Caco-2 (cell line): ENCODE measurements around the gene ZNF565. TPM values are rescaled to one million over a fixed set of nuclear protein-coding genes. Genes with fewer than 3 reads are reported as not detected.

ENCODE experiments used
- BruUV-seq: library from RNA; stranded (reverse); fragments of 400-500 nt; replicated peaks from 2 replicates; lab custom pipeline; 2021; lab: Mats Ljungman, UMichigan
- CTCF ChIA-PET: fragments of 300-600 bp; sonication (Branson Sonifier 250); formaldehyde crosslinking; loops from one replicate; lab custom pipeline; 2022; ENCODE audit warnings: antibody characterized with exemption; lab: Charles Lee
- POLR2A ChIA-PET: fragments of 300-600 bp; sonication (Branson Sonifier 250); formaldehyde crosslinking; loops from one replicate; lab custom pipeline; 2022; ENCODE audit warnings: antibody characterized with exemption; lab: Charles Lee
- DNase-seq, 2 experiments: peaks; one replicate each; pipeline versions ENCODE4 v3.0.0 to v3.0.0-alpha.2; 2020 to 2022
- H3K27me3 ChIP-seq: replicated peaks from 2 replicates; pipeline ENCODE4 v1.6.0; 2011; ENCODE audit warnings: low read length; ENCODE audit not compliant: control insufficient read depth, insufficient read depth
- H3K36me3 ChIP-seq: 2 replicates; pipeline ENCODE4 v1.5.1; 2011; ENCODE audit warnings: low read length; ENCODE audit not compliant: control insufficient read depth, insufficient read depth
- H3K4me1 ChIP-seq: fragments of 250-450 bp; sonication (Bioruptor Pico); 2 replicates; pipeline ENCODE4 v1.5.1; 2020; ENCODE audit warnings: mild to moderate bottlenecking
- H3K4me3 ChIP-seq: 2 replicates; pipeline ENCODE4 v1.5.1; 2011; ENCODE audit warnings: low read depth, mild to moderate bottlenecking, control low read depth, low read length
- H3K9me3 ChIP-seq: fragments of 250-450 bp; sonication (Bioruptor Pico); 2 replicates; pipeline ENCODE4 v1.5.1; 2020; ENCODE audit warnings: mild to moderate bottlenecking, moderate library complexity
- H3K27ac Mint-ChIP-seq: one replicate; pipeline ENCODE4 v1.8.0; 2022; ENCODE audit warnings: mixed read lengths; ENCODE audit not compliant: unreplicated experiment
- H3K27me3 Mint-ChIP-seq: one replicate; pipeline ENCODE4 v1.8.0; 2022; ENCODE audit warnings: mixed read lengths; ENCODE audit not compliant: insufficient read depth, unreplicated experiment
- H3K36me3 Mint-ChIP-seq: one replicate; pipeline ENCODE4 v1.8.0; 2022; ENCODE audit warnings: mild to moderate bottlenecking, mixed read lengths; ENCODE audit not compliant: insufficient read depth, unreplicated experiment
- H3K4me1 Mint-ChIP-seq: one replicate; pipeline ENCODE4 v1.8.0; 2022; ENCODE audit warnings: low read depth, mixed read lengths; ENCODE audit not compliant: unreplicated experiment
- H3K4me3 Mint-ChIP-seq: one replicate; pipeline ENCODE4 v1.8.0; 2022; ENCODE audit warnings: mild to moderate bottlenecking, moderate library complexity, mixed read lengths; ENCODE audit not compliant: unreplicated experiment
- H3K9me3 Mint-ChIP-seq: one replicate; pipeline ENCODE4 v1.8.0; 2022; ENCODE audit warnings: mixed read lengths; ENCODE audit not compliant: unreplicated experiment
- intact Hi-C: fragments of 100-400 bp; cut with micrococcal nuclease; formaldehyde crosslinking; loops from one replicate; pipeline ENCODE4 v1.10.0; 2022; ENCODE audit not compliant: unreplicated experiment
- total RNA-seq: library from RNA; stranded (reverse); gene quantifications from 2 replicates; pipeline ENCODE4 v1.2.3, GENCODE V29; 2022
- TF ChIP-seq, protein P1 (sequence below), 2 experiments: fragments of 200-600 bp in 1 of 2; IDR thresholded peaks; 1 replicate in 1 of 2; 2 replicates in 1 of 2; pipeline versions ENCODE4 v1.5.1 to v1.8.0; 2011 to 2022; ENCODE audit warnings: antibody characterized with exemption in 1 of 2, control low read depth in 1 of 2, inconsistent platforms in 1 of 2, low read depth in 1 of 2, low read length in 1 of 2, mild to moderate bottlenecking in 1 of 2, moderate library complexity in 1 of 2; ENCODE audit not compliant: insufficient read depth in 1 of 2, severe bottlenecking in 1 of 2, unreplicated experiment in 1 of 2

The ZNF565 gene
- total RNA-seq, 1 experiment from 2014 or later, result 3.8 TPM

GRCh38 chr19:36152019-36152351 is 62.5 kb downstream of the ZNF565 start:
- Mint-ChIP-seq H3K27ac (no peak overlapping the region), H3K36me3 (peaks cover 64% of the 10 kb centered on the region), H3K4me3 (no peak overlapping the region), H3K4me1 (peaks cover 10% of the 10 kb centered on the region), H3K9me3 (no peaks in the 10 kb centered on the region), H3K27me3 (no peaks in the 10 kb centered on the region)
- no peak for DNase-seq
- TF ChIP-seq, protein P1, sequence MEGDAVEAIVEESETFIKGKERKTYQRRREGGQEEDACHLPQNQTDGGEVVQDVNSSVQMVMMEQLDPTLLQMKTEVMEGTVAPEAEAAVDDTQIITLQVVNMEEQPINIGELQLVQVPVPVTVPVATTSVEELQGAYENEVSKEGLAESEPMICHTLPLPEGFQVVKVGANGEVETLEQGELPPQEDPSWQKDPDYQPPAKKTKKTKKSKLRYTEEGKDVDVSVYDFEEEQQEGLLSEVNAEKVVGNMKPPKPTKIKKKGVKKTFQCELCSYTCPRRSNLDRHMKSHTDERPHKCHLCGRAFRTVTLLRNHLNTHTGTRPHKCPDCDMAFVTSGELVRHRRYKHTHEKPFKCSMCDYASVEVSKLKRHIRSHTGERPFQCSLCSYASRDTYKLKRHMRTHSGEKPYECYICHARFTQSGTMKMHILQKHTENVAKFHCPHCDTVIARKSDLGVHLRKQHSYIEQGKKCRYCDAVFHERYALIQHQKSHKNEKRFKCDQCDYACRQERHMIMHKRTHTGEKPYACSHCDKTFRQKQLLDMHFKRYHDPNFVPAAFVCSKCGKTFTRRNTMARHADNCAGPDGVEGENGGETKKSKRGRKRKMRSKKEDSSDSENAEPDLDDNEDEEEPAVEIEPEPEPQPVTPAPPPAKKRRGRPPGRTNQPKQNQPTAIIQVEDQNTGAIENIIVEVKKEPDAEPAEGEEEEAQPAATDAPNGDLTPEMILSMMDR (IDR thresholded peaks at IDR 0.05; ENCODE audit: insufficient read depth in 1 of 2, low read depth in 1 of 2, low read length in 1 of 2, severe bottlenecking in 1 of 2, unreplicated experiment in 1 of 2), result no peak
- Histone ChIP-seq H3K4me1 (no peaks in the 10 kb centered on the region), H3K9me3 (no peaks in the 10 kb centered on the region), H3K4me3 (no peak overlapping the region), H3K27me3 (no peaks in the 10 kb centered on the region), H3K36me3 (peaks cover 3% of the 10 kb centered on the region)
- ChIA-PET POLR2A (no interaction called here), CTCF (interaction anchor here (0.6 to 1.3 kb wide), 2 partner anchors 17 to 97 kb away, joined by 3 read pairs; no protein-coding TSS in a partner anchor)
- BruUV-seq, result no TSS peak
- intact Hi-C loops, result no loop called here

DNA sequence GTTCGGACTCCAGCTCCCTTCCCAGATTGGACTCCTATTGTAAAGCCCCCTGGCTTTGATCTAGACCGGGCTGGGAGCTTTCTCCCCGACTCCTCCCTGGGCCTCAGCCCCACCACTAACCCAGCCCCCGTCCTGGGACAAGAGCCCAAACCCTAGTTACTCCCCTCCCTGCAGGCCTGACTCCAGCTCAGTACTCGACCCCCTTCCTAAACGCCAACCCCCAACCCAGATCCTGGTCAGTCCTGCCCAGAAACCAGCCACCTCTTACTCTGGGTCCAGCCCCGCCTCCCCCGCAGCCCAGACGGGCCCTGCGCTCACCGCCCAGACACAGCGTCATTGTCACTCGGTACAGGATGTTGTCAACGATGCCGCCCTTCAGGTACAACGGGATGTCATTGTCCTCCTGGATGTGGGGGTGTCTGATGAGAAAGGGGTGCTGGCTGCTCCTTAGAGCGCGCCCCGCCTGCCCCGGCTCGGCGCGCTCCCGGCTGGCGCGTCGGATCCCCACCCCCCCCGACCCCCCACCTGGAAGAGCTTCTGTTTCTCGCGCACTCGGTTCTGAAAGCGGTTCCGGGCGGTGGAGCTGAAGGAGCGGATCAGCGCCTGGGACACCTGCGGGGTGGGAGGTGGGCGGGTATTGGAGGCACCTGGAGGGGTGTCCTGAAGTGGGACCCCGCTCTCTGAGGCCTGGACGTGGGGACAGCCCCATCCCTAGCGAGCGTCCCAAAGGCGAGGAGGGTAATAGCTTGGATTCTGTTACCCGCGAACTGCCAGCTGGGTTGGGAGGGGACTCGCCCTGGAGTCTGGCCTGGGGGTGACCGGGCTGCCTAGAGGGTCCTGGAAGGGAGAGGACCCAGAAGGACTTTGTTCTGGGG is 63.1 kb downstream of the ZNF565 start:
- no peaks in the 10 kb centered on the region for H3K9me3 ChIP-seq
- Mint-ChIP-seq H3K4me3 (no peak overlapping the region), H3K27me3 (no peaks in the 10 kb centered on the region), H3K9me3 (no peaks in the 10 kb centered on the region), H3K36me3 (peaks cover 70% of the 10 kb centered on the region), H3K4me1 (peaks cover 10% of the 10 kb centered on the region), H3K27ac (no peak overlapping the region)
- no peaks in the 10 kb centered on the region for H3K4me1 ChIP-seq
- ChIA-PET POLR2A (no interaction called here), CTCF (interaction anchor here (0.6 to 1.3 kb wide), 3 partner anchors 18 to 331 kb away, joined by 3 to 4 read pairs (median 3); no protein-coding TSS in a partner anchor)
- no peak for DNase-seq
- no peak overlapping the region for H3K4me3 ChIP-seq
- no peaks in the 10 kb centered on the region for H3K27me3 ChIP-seq
- TF ChIP-seq, protein P1 (IDR thresholded peaks at IDR 0.05; ENCODE audit: insufficient read depth in 1 of 2, low read depth in 1 of 2, low read length in 1 of 2, severe bottlenecking in 1 of 2, unreplicated experiment in 1 of 2), result no peak
- intact Hi-C loops, result no loop called here
- peaks cover 3% of the 10 kb centered on the region for H3K36me3 ChIP-seq
- no TSS peak for BruUV-seq

GRCh38 chr19:36150586-36150985 is 63.9 kb downstream of the ZNF565 start:
- no peaks in the 10 kb centered on the region for H3K9me3 Mint-ChIP-seq
- H3K4me1 ChIP-seq, result no peaks in the 10 kb centered on the region
- H3K27me3 Mint-ChIP-seq, result no peaks in the 10 kb centered on the region
- no peak overlapping the region for H3K27ac Mint-ChIP-seq
- peaks cover 73% of the 10 kb centered on the region for H3K36me3 Mint-ChIP-seq
- no peaks in the 10 kb centered on the region for H3K27me3 ChIP-seq
- no peak for DNase-seq
- H3K4me3 ChIP-seq, result no peak overlapping the region
- intact Hi-C loops, result no loop called here
- H3K9me3 ChIP-seq, result no peaks in the 10 kb centered on the region
- POLR2A ChIA-PET, result no interaction called here
- BruUV-seq, result no TSS peak
- TF ChIP-seq, protein P1 (IDR thresholded peaks at IDR 0.05; ENCODE audit: insufficient read depth in 1 of 2, low read depth in 1 of 2, low read length in 1 of 2, severe bottlenecking in 1 of 2, unreplicated experiment in 1 of 2), result no peak
- H3K4me1 Mint-ChIP-seq, result peaks cover 3% of the 10 kb centered on the region
- H3K36me3 ChIP-seq, result peaks cover 6% of the 10 kb centered on the region
- CTCF ChIA-PET, result interaction anchor here (0.6 to 1.3 kb wide), 2 partner anchors 19 to 330 kb away, joined by 3 to 4 read pairs; no protein-coding TSS in a partner anchor
- no peak overlapping the region for H3K4me3 Mint-ChIP-seq
